ENCODE data around the gene PICALM. TPM values are rescaled to one million over a fixed set of nuclear protein-coding genes. Genes with fewer than 3 reads are reported as not detected.

Gene PICALM
- total and polyA plus RNA-seq, 9 of the 15 experiments (the other 6 are each of a cell fraction or from before 2014, with no cell fraction given) = 41.3 to 990 (median 309) TPM

- TF ChIP-seq KDM1A (IDR thresholded peaks at IDR 0.05) (no peak), ZSCAN29 (IDR thresholded peaks at IDR 0.05) (no peak), TCF3 (CRISPR knock-in tag; IDR thresholded peaks at IDR 0.05) (peak; percentile 54), DMBX1 (CRISPR knock-in tag; IDR thresholded peaks at IDR 0.05; ENCODE audit: borderline replicate concordance) (no peak; the same call in 1 of the 2 replicates), ZKSCAN8 (CRISPR knock-in tag; IDR thresholded peaks at IDR 0.05) (no peak), TEAD4 (IDR thresholded peaks at IDR 0.05; ENCODE audit: low read length) (peak; percentile 45; the same call in 1 of the 2 replicates), TEAD4 (CRISPR knock-in tag; IDR thresholded peaks at IDR 0.05; ENCODE audit: borderline replicate concordance) (no peak), ZNF316 (IDR thresholded peaks at IDR 0.05) (no peak), ATF1 (CRISPR knock-in tag; IDR thresholded peaks at IDR 0.05) (no peak), ATF1 (tag; IDR thresholded peaks at IDR 0.05) (peak; percentile 51; the same call in 1 of the 2 replicates), TCF7 (IDR thresholded peaks at IDR 0.05; ENCODE audit: borderline replicate concordance) (no peak), E2F3 (CRISPR knock-in tag; IDR thresholded peaks at IDR 0.05) (no peak), FOXP1 (CRISPR knock-in tag; IDR thresholded peaks at IDR 0.05) (peak; percentile 4; the same call in 1 of the 2 replicates), ZC3H4 (CRISPR knock-in tag; IDR thresholded peaks at IDR 0.05; ENCODE audit: borderline replicate concordance) (no peak), KLF1 (tag; IDR thresholded peaks at IDR 0.05) (peak; percentile 88; the same call in 1 of the 2 replicates), HIVEP1 (CRISPR knock-in tag; IDR thresholded peaks at IDR 0.05) (no peak), ZFP36 (IDR thresholded peaks at IDR 0.05; ENCODE audit: low read depth, low read length, partially characterized antibody) (no peak), TAF1 (IDR thresholded peaks at IDR 0.05; ENCODE audit: control insufficient read depth, extremely low read depth, insufficient read depth, low read length, severe bottlenecking) (peak; percentile 86), ESRRA (IDR thresholded peaks at IDR 0.05; ENCODE audit: borderline replicate concordance, low read depth) (no peak), HCFC1 (IDR thresholded peaks at IDR 0.05; ENCODE audit: low read depth, low read length) (peak; percentile 26; the same call in 1 of the 2 replicates), SMARCA4 (IDR thresholded peaks at IDR 0.05) (no peak), ASH1L (IDR thresholded peaks at IDR 0.05; ENCODE audit: borderline replicate concordance, low read depth, partially characterized antibody) (no peak)
- TF ChIP-seq, protein P1, sequence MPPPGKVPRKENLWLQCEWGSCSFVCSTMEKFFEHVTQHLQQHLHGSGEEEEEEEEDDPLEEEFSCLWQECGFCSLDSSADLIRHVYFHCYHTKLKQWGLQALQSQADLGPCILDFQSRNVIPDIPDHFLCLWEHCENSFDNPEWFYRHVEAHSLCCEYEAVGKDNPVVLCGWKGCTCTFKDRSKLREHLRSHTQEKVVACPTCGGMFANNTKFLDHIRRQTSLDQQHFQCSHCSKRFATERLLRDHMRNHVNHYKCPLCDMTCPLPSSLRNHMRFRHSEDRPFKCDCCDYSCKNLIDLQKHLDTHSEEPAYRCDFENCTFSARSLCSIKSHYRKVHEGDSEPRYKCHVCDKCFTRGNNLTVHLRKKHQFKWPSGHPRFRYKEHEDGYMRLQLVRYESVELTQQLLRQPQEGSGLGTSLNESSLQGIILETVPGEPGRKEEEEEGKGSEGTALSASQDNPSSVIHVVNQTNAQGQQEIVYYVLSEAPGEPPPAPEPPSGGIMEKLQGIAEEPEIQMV (tag; conservative IDR thresholded peaks at IDR 0.05; ENCODE audit: low read depth) = no peak
- TF ChIP-seq, protein P2, sequence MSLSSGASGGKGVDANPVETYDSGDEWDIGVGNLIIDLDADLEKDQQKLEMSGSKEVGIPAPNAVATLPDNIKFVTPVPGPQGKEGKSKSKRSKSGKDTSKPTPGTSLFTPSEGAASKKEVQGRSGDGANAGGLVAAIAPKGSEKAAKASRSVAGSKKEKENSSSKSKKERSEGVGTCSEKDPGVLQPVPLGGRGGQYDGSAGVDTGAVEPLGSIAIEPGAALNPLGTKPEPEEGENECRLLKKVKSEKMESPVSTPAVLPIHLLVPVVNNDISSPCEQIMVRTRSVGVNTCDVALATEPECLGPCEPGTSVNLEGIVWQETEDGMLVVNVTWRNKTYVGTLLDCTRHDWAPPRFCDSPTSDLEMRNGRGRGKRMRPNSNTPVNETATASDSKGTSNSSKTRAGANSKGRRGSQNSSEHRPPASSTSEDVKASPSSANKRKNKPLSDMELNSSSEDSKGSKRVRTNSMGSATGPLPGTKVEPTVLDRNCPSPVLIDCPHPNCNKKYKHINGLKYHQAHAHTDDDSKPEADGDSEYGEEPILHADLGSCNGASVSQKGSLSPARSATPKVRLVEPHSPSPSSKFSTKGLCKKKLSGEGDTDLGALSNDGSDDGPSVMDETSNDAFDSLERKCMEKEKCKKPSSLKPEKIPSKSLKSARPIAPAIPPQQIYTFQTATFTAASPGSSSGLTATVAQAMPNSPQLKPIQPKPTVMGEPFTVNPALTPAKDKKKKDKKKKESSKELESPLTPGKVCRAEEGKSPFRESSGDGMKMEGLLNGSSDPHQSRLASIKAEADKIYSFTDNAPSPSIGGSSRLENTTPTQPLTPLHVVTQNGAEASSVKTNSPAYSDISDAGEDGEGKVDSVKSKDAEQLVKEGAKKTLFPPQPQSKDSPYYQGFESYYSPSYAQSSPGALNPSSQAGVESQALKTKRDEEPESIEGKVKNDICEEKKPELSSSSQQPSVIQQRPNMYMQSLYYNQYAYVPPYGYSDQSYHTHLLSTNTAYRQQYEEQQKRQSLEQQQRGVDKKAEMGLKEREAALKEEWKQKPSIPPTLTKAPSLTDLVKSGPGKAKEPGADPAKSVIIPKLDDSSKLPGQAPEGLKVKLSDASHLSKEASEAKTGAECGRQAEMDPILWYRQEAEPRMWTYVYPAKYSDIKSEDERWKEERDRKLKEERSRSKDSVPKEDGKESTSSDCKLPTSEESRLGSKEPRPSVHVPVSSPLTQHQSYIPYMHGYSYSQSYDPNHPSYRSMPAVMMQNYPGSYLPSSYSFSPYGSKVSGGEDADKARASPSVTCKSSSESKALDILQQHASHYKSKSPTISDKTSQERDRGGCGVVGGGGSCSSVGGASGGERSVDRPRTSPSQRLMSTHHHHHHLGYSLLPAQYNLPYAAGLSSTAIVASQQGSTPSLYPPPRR (CRISPR knock-in tag; IDR thresholded peaks at IDR 0.05; ENCODE audit: borderline replicate concordance) = no peak
- TF ChIP-seq, protein P3, sequence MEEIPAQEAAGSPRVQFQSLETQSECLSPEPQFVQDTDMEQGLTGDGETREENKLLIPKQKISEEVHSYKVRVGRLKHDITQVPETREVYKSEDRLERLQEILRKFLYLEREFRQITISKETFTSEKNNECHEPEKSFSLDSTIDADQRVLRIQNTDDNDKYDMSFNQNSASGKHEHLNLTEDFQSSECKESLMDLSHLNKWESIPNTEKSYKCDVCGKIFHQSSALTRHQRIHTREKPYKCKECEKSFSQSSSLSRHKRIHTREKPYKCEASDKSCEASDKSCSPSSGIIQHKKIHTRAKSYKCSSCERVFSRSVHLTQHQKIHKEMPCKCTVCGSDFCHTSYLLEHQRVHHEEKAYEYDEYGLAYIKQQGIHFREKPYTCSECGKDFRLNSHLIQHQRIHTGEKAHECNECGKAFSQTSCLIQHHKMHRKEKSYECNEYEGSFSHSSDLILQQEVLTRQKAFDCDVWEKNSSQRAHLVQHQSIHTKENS (CRISPR knock-in tag; IDR thresholded peaks at IDR 0.05) = no peak
These were observed at the start of gene PICALM (continued) for GRCh38 chr11:86068951-86069407.

Data from K562 (cell line).